PC-3 (cell line): ENCODE measurements around the gene EYS. TPM values are rescaled to one million over a fixed set of nuclear protein-coding genes. Genes with fewer than 3 reads are reported as not detected.

ENCODE experiments used
- ATAC-seq: fragments of 200-7000 bp; cut with Tn5 transposase; 2 replicates; pipeline ENCODE4 v1.9.1; 2020; ENCODE audit warnings: mild to moderate bottlenecking, moderate library complexity
- BruUV-seq: library from RNA; stranded (reverse); fragments of 400-500 nt; replicated peaks from 2 replicates; lab custom pipeline; 2021; lab: Mats Ljungman, UMichigan
- CTCF ChIA-PET: fragments of 300-600 bp; sonication (Branson Sonifier 250); formaldehyde crosslinking; loops from one replicate; lab custom pipeline; 2022; ENCODE audit warnings: antibody characterized with exemption; lab: Charles Lee
- POLR2A ChIA-PET: fragments of 300-600 bp; sonication (Branson Sonifier 250); formaldehyde crosslinking; loops from one replicate; lab custom pipeline; 2022; ENCODE audit warnings: antibody characterized with exemption; ENCODE audit not compliant: unreplicated experiment; lab: Charles Lee
- DNase-seq: peaks from one replicate; pipeline ENCODE4 v3.0.0-alpha.2; 2015
- H2AFZ ChIP-seq: fragments of 300-600 bp; sonication (generic); 2 replicates; pipeline ENCODE4 v1.6.0; 2016; ENCODE audit warnings: antibody characterized with exemption, low read length
- H3F3A ChIP-seq: fragments of 300-600 bp; sonication (generic); one replicate; pipeline ENCODE4 v1.6.0; 2017; ENCODE audit warnings: antibody characterized with exemption, low read length, control low read depth, mild to moderate bottlenecking; ENCODE audit not compliant: unreplicated experiment
- H3K27ac ChIP-seq: fragments of 300-600 bp; sonication (generic); 2 replicates; pipeline ENCODE4 v1.5.1; 2016; ENCODE audit warnings: mild to moderate bottlenecking, low read length
- H3K27me3 ChIP-seq: fragments of 300-600 bp; sonication (generic); 2 replicates; pipeline ENCODE4 v1.6.1; 2016; ENCODE audit warnings: low read length, mixed read lengths
- H3K36me3 ChIP-seq: fragments of 300-600 bp; sonication (generic); 2 replicates; pipeline ENCODE4 v1.6.1; 2016; ENCODE audit warnings: low read depth, mixed run types, low read length, mixed read lengths
- H3K4me1 ChIP-seq: fragments of 300-600 bp; sonication (generic); 2 replicates; pipeline ENCODE4 v1.5.1; 2016; ENCODE audit warnings: low read length; ENCODE audit not compliant: insufficient read depth
- H3K4me2 ChIP-seq: fragments of 300-600 bp; sonication (generic); 2 replicates; pipeline ENCODE4 v1.6.0; 2016; ENCODE audit warnings: low read length
- H3K4me3 ChIP-seq: fragments of 300-600 bp; sonication (generic); 2 replicates; pipeline ENCODE4 v1.5.1; 2016; ENCODE audit warnings: mild to moderate bottlenecking, low read length, mixed read lengths
- H3K79me2 ChIP-seq: fragments of 300-600 bp; sonication (generic); 2 replicates; pipeline ENCODE4 v1.6.1; 2017; ENCODE audit warnings: low read length, mixed read lengths
- H3K9ac ChIP-seq: fragments of 300-600 bp; sonication (generic); 2 replicates; pipeline ENCODE4 v1.6.0; 2016; ENCODE audit warnings: mild to moderate bottlenecking, low read length
- H3K9me2 ChIP-seq: fragments of 300-600 bp; sonication (generic); replicated peaks from 2 replicates; pipeline ENCODE4 v1.6.1; 2016; ENCODE audit warnings: mixed run types, low read length, mixed read lengths
- H3K9me3 ChIP-seq: fragments of 300-600 bp; sonication (generic); 2 replicates; pipeline ENCODE4 v1.6.1; 2016; ENCODE audit warnings: low read length, mixed read lengths
- H4K20me1 ChIP-seq: fragments of 300-600 bp; sonication (generic); 2 replicates; pipeline ENCODE4 v1.6.1; 2016; ENCODE audit warnings: low read length, mixed read lengths
- CTCF ChIP-seq: fragments of 300-600 bp; sonication (generic); conservative IDR thresholded peaks from 2 replicates; pipeline ENCODE4 v1.5.1; 2017; ENCODE audit warnings: antibody characterized with exemption, low read depth, mild to moderate bottlenecking, low read length
- EZH2 ChIP-seq: fragments of 300-600 bp; sonication (generic); IDR thresholded peaks from one replicate; pipeline ENCODE4 v1.6.1; 2017; ENCODE audit warnings: antibody characterized with exemption, mild to moderate bottlenecking, low read length; ENCODE audit not compliant: unreplicated experiment
- EZH2phosphoT487 ChIP-seq: fragments of 300-600 bp; sonication (generic); IDR thresholded peaks from 2 replicates; pipeline ENCODE4 v1.6.1; 2018; ENCODE audit warnings: mild to moderate bottlenecking, antibody characterized with exemption, low read length, borderline replicate concordance
- intact Hi-C: fragments of 100-400 bp; cut with micrococcal nuclease; formaldehyde crosslinking; loops from 2 replicates; pipeline ENCODE4 v1.9.0; 2023
- total RNA-seq: library from RNA; depleted of rRNA; stranded (reverse); fragments of >200 nt; gene quantifications from 2 replicates; pipeline ENCODE4 v1.2.3, GENCODE V29; 2014

Gene EYS
- total RNA-seq, 1 experiment from 2014 or later: 0.07 TPM

DNA sequence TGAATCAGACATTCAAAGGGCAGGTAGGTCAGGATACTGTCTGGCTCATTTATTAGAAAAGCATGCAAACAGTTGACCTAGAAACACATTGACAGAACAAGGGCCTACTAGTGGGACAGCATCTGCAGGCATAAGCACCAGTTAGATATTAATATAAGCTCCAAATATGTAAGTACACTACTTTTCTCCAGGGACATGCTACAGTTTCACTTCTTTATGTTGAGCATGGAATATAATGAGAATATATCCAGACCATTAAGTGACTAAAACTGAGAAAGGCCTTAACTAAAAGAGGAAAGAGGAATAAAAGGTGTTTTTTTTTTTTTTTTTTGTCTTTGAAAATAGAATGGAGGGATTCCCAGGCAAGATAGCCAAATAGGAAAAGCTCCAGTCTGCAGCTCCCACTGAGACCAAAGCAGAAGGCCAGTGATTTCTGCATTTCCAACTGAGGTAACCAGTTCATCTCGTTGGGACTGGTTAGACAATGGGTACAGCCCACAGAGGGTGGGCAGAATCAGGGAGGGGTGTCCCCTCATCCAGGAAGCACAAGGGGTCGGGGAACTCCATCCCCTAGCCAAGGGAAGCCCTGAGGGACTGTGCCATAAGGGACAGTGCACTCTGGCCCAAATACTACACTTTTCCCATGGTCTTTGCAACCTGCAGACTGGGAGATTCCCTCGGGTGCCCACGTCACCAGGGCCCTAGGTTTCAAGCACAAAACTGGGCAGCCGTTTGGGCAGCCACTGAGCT, 1819.8 kb downstream of the EYS start:
- Histone ChIP-seq H3K36me3 (no peaks in the 10 kb centered on the region), H3K9me2 (no peaks in the 10 kb centered on the region), H3K4me3 (no peak overlapping the region), H3K9ac (no peak overlapping the region), H4K20me1 (no peaks in the 10 kb centered on the region), H3K27me3 (no peaks in the 10 kb centered on the region), H3K79me2 (no peaks in the 10 kb centered on the region), H3K27ac (no peak overlapping the region), H3F3A (no peaks in the 10 kb centered on the region), H3K4me2 (no peak overlapping the region), H2AFZ (no peak overlapping the region), H3K4me1 (no peaks in the 10 kb centered on the region), H3K9me3 (no peaks in the 10 kb centered on the region)
- DNase-seq (no peak), ATAC-seq (no peak)
- ChIA-PET CTCF (no interaction called here), POLR2A (no interaction called here)
- no peak for TF ChIP-seq EZH2phosphoT487
- TF ChIP-seq CTCF: no peak
- TF ChIP-seq EZH2: no peak
- no TSS peak for BruUV-seq
- intact Hi-C loops: no loop called here

DNA sequence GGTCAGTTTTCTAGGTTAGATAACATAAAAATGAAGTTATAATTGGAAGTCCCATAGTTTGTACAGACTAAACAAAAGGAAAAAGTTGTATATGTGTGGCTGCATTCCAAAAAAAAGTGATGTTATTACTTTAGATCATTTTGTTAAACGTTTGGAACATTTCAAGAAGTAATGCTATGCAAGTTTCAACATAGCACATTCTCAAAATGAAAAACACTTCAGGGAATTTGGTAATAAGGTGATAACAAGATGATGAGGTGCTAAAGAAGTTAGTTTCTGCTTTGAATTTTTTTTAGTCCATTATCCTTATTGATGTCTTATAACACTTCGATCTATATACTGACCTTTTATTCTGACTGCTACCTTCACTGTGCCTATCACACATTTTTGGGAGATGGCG, 1820.7 kb downstream of the EYS start:
- no peaks in the 10 kb centered on the region for H3K4me1 ChIP-seq
- no TSS peak for BruUV-seq
- H3K9ac ChIP-seq: no peak overlapping the region
- H3K4me3 ChIP-seq: no peak overlapping the region
- no peak for ATAC-seq
- H3K27me3 ChIP-seq: no peaks in the 10 kb centered on the region
- no peaks in the 10 kb centered on the region for H3K9me3 ChIP-seq
- no peaks in the 10 kb centered on the region for H3F3A ChIP-seq
- no peaks in the 10 kb centered on the region for H3K79me2 ChIP-seq
- H3K9me2 ChIP-seq: no peaks in the 10 kb centered on the region
- no peak for DNase-seq
- no peak overlapping the region for H2AFZ ChIP-seq
- ChIA-PET CTCF (no interaction called here), POLR2A (no interaction called here)
- intact Hi-C loops: no loop called here
- no peaks in the 10 kb centered on the region for H4K20me1 ChIP-seq
- no peaks in the 10 kb centered on the region for H3K36me3 ChIP-seq
- no peak overlapping the region for H3K4me2 ChIP-seq
- H3K27ac ChIP-seq: no peak overlapping the region
- no peak for TF ChIP-seq EZH2
- no peak for TF ChIP-seq EZH2phosphoT487
- no peak for TF ChIP-seq CTCF

DNA sequence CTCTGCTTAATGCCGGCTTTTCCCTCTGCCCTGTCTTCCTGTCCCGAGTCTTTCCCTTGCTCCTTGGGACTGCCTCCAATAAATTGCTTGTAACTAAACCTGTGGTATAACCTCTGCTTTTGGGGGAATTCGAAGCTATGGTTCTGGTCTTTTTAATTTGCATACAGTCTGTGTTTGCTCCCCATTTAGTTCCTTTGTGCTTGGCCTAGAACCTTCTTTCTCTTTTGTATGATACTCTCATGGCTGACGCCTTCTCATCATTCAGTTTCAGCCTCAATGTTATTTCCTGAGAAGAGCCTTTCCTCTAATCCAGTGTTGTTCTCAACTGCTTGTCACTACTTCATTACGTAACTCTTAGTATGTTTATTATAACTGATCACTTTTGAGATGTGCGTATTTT, 1823.4 kb downstream of the EYS start:
- Histone ChIP-seq H3K4me1 (no peaks in the 10 kb centered on the region), H4K20me1 (no peaks in the 10 kb centered on the region), H3F3A (no peaks in the 10 kb centered on the region), H3K9ac (no peak overlapping the region), H3K36me3 (no peaks in the 10 kb centered on the region), H3K4me3 (no peak overlapping the region), H3K9me2 (no peaks in the 10 kb centered on the region), H2AFZ (no peak overlapping the region), H3K4me2 (no peak overlapping the region), H3K27me3 (no peaks in the 10 kb centered on the region), H3K79me2 (no peaks in the 10 kb centered on the region), H3K9me3 (no peaks in the 10 kb centered on the region), H3K27ac (no peak overlapping the region)
- no peak for DNase-seq
- CTCF ChIA-PET: no interaction called here
- intact Hi-C loops: no loop called here
- ATAC-seq: no peak
- POLR2A ChIA-PET: no interaction called here
- BruUV-seq: no TSS peak
- TF ChIP-seq EZH2: no peak
